HCT116 (cell line): ENCODE measurements around the gene AADAT. TPM values are rescaled to one million over a fixed set of nuclear protein-coding genes. Genes with fewer than 3 reads are reported as not detected.

Source experiments
- ATAC-seq: fragments of 200-7000 bp; cut with Tn5 transposase; 2 replicates; pipeline ENCODE4 v1.9.1; 2020; ENCODE audit warnings: mild to moderate bottlenecking, moderate library complexity
- BruUV-seq: library from RNA; stranded (reverse); fragments of 400-500 nt; replicated peaks from 2 replicates; lab custom pipeline; 2021; lab: Mats Ljungman, UMichigan
- CTCF ChIA-PET: fragments of 300-600 bp; sonication (Branson Sonifier 250); formaldehyde crosslinking; loops from one replicate; lab custom pipeline; 2021; ENCODE audit warnings: antibody characterized with exemption; lab: Charles Lee
- POLR2A ChIA-PET: fragments of 300-600, 350-600 bp; sonication (Branson Sonifier 250); formaldehyde crosslinking; loops from one replicate; lab custom pipeline; 2021; ENCODE audit warnings: antibody characterized with exemption; lab: Charles Lee
- RAD21 ChIA-PET, 2 experiments: fragments of 300-600 bp; sonication (Branson Sonifier 250); formaldehyde crosslinking; loops; one replicate each; lab custom pipeline; 2023; ENCODE audit warnings: low total read pairs in 2 of 2; ENCODE audit not compliant: uncharacterized antibody in 2 of 2, unreplicated experiment in 2 of 2, low non-redundant PET in 1 of 2; lab: Charles Lee
- DNase-seq: peaks from one replicate; pipeline ENCODE4 v3.0.0-alpha.2; 2010; ENCODE audit warnings: low read depth, low spot score
- H2AFZ ChIP-seq: fragments of 200-600 bp; shearing (Covaris generic), sonication (generic); 2 replicates; pipeline ENCODE4 v1.6.1; 2017; ENCODE audit warnings: low read depth, mixed run types, mixed read lengths, antibody characterized with exemption, low read length; ENCODE audit not compliant: poor library complexity, severe bottlenecking
- H3K27ac ChIP-seq: 2 replicates; pipeline ENCODE4 v1.5.1; 2012; ENCODE audit warnings: low read depth, low read length
- H3K27me3 ChIP-seq: fragments of 200-600 bp; sonication (generic); 2 replicates; pipeline ENCODE4 v1.6.1; 2016; ENCODE audit warnings: mixed run types, low read length, mixed read lengths; ENCODE audit not compliant: insufficient read depth
- H3K36me3 ChIP-seq, 2 experiments: fragments of 200-500 bp in 1 of 2; fragments of 200-600 bp in 1 of 2; sonication (Bioruptor generic) in 1 of 2; sonication (generic) in 1 of 2; 2 replicates each; pipeline versions ENCODE4 v1.5.1 to v1.6.1; 2014 to 2016; ENCODE audit warnings: low read length in 2 of 2, inconsistent platforms in 1 of 2, mixed read lengths in 1 of 2, mixed run types in 1 of 2; ENCODE audit not compliant: insufficient read depth in 2 of 2, control insufficient read depth in 1 of 2
- H3K4me1 ChIP-seq, 2 experiments: fragments of 200-600 bp in 1 of 2; sonication (generic) in 1 of 2; 2 replicates each; pipeline versions ENCODE4 v1.5.1 to v1.6.1; 2012 to 2017; ENCODE audit warnings: low read length in 2 of 2, inconsistent platforms in 1 of 2, mild to moderate bottlenecking in 1 of 2, mixed read lengths in 1 of 2, mixed run types in 1 of 2, moderate library complexity in 1 of 2; ENCODE audit not compliant: insufficient read depth in 2 of 2, control insufficient read depth in 1 of 2
- H3K4me2 ChIP-seq: fragments of 200-600 bp; sonication (generic); 2 replicates; pipeline ENCODE4 v1.6.1; 2017; ENCODE audit warnings: mixed run types, low read length, mixed read lengths
- H3K4me3 ChIP-seq, 2 experiments: fragments of 200-600 bp in 1 of 2; sonication (generic) in 1 of 2; replicated peaks in 1 of 2; 2 replicates each; pipeline ENCODE4 v1.5.1; 2011 to 2016; ENCODE audit warnings: low read length in 2 of 2, control low read depth in 1 of 2, low read depth in 1 of 2, mild to moderate bottlenecking in 1 of 2, mixed read lengths in 1 of 2, mixed run types in 1 of 2
- H3K79me2 ChIP-seq: fragments of 200-600 bp; sonication (generic); 2 replicates; pipeline ENCODE4 v1.6.1; 2017; ENCODE audit warnings: mild to moderate bottlenecking, mixed run types, low read length, moderate library complexity, mixed read lengths; ENCODE audit not compliant: insufficient read depth
- H3K9ac ChIP-seq: fragments of 200-600 bp; sonication (generic); 2 replicates; pipeline ENCODE4 v1.6.1; 2016; ENCODE audit warnings: low read length, mixed read lengths
- H3K9me2 ChIP-seq: fragments of 200-600 bp; sonication (generic), shearing (Covaris generic); 2 replicates; pipeline ENCODE4 v1.6.1; 2017; ENCODE audit warnings: mixed run types, mild to moderate bottlenecking, moderate library complexity; ENCODE audit not compliant: insufficient read depth
- H3K9me3 ChIP-seq, 2 experiments: fragments of 200-500 bp in 1 of 2; fragments of 200-600 bp in 1 of 2; sonication (Bioruptor generic) in 1 of 2; sonication (generic) in 1 of 2; 2 replicates each; pipeline ENCODE4 v1.6.1; 2014 to 2017; ENCODE audit warnings: low read length in 2 of 2, mixed read lengths in 2 of 2, inconsistent platforms in 1 of 2, low read depth in 1 of 2, mild to moderate bottlenecking in 1 of 2, mixed run types in 1 of 2, moderate library complexity in 1 of 2; ENCODE audit not compliant: control insufficient read depth in 1 of 2, insufficient read depth in 1 of 2
- H4K20me1 ChIP-seq: fragments of 200-600 bp; sonication (generic), shearing (Covaris generic); 2 replicates; pipeline ENCODE4 v1.6.1; 2017; ENCODE audit warnings: mixed run types, mild to moderate bottlenecking, moderate library complexity; ENCODE audit not compliant: insufficient read depth
- ATF3 ChIP-seq: IDR thresholded peaks from 2 replicates; pipeline ENCODE4 v1.6.1; 2012
- CBX3 ChIP-seq: IDR thresholded peaks from 2 replicates; pipeline ENCODE4 v1.6.1; 2012; ENCODE audit warnings: low read depth
- CEBPB ChIP-seq: IDR thresholded peaks from 2 replicates; pipeline ENCODE4 v1.6.1; 2012; ENCODE audit warnings: low read depth
- CTCF ChIP-seq, 3 experiments: fragments of 200-600 bp in 1 of 3; sonication (generic) in 1 of 3; IDR thresholded peaks in 2 of 3; conservative IDR thresholded peaks in 1 of 3; 2 replicates each; pipeline ENCODE4 v1.5.1; 2012 to 2017; ENCODE audit warnings: low read depth in 2 of 3, low read length in 2 of 3, antibody characterized with exemption in 1 of 3, borderline replicate concordance in 1 of 3, control low read depth in 1 of 3, mild to moderate bottlenecking in 1 of 3, mixed read lengths in 1 of 3, mixed run types in 1 of 3, moderate library complexity in 1 of 3; ENCODE audit not compliant: insufficient read depth in 1 of 3
- EZH2 ChIP-seq: fragments of 200-600 bp; sonication (generic); IDR thresholded peaks from 2 replicates; pipeline ENCODE4 v1.6.1; 2017; ENCODE audit warnings: antibody characterized with exemption, mixed run types
- EZH2phosphoT487 ChIP-seq: fragments of 200-600 bp; IDR thresholded peaks from 2 replicates; pipeline ENCODE4 v1.6.1; 2018; ENCODE audit warnings: antibody characterized with exemption, borderline replicate concordance
- POLR2AphosphoS5 ChIP-seq: IDR thresholded peaks from 2 replicates; pipeline ENCODE4 v1.6.1; 2011; ENCODE audit warnings: mild to moderate bottlenecking, low read depth, low read length, moderate library complexity
- SIN3A ChIP-seq: IDR thresholded peaks from 2 replicates; pipeline ENCODE4 v1.6.1; 2012; ENCODE audit warnings: low read depth
- TCF7L2 ChIP-seq: IDR thresholded peaks from 2 replicates; pipeline ENCODE4 v1.7.0; 2011; ENCODE audit warnings: borderline replicate concordance, inconsistent platforms; ENCODE audit not compliant: insufficient read depth, insufficient read length; ENCODE audit errors: extremely low read depth
- ZBTB33 ChIP-seq: IDR thresholded peaks from 2 replicates; pipeline ENCODE4 v1.6.1; 2011; ENCODE audit warnings: mild to moderate bottlenecking, low read length, moderate library complexity; ENCODE audit not compliant: insufficient replicate concordance; ENCODE audit errors: extremely low read depth
- ZFX ChIP-seq: fragments of 450-650 bp; IDR thresholded peaks from 2 replicates; pipeline ENCODE4 v1.6.1; 2017
- intact Hi-C: fragments of 100-400 bp; cut with micrococcal nuclease; formaldehyde crosslinking; loops from 2 replicates; pipeline ENCODE4 v1.10.0; 2022
- total RNA-seq: library from RNA; stranded (reverse); gene quantifications from one replicate; pipeline ENCODE4 v1.2.1, GENCODE V29; 2021; ENCODE audit not compliant: unreplicated experiment

AADAT gene
- total RNA-seq, 1 experiment from 2014 or later: 15.4 TPM

GRCh38 chr4:170040031-170040680 lies 49.6 kb downstream of the AADAT start:
- H4K20me1 ChIP-seq: no peaks in the 10 kb centered on the region
- TF ChIP-seq CTCF (IDR thresholded peaks at IDR 0.05 in 2 of 3, conservative IDR thresholded peaks at IDR 0.05 in 1 of 3; ENCODE audit: borderline replicate concordance in 1 of 3, insufficient read depth in 1 of 3, low read depth in 2 of 3, low read length in 2 of 3): no peak
- TF ChIP-seq ZBTB33: no peak
- TF ChIP-seq CBX3: no peak
- no peak for TF ChIP-seq EZH2
- TF ChIP-seq ATF3: no peak
- TF ChIP-seq TCF7L2: no peak
- TF ChIP-seq EZH2phosphoT487: no peak
- no peak for TF ChIP-seq POLR2AphosphoS5
- no peak for TF ChIP-seq SIN3A
- no peak for TF ChIP-seq CEBPB
- no peak for TF ChIP-seq ZFX
- ChIA-PET CTCF (interaction anchor here (1.2 kb wide), 1 partner anchor 230 kb away, joined by 3 read pairs; no protein-coding TSS in a partner anchor), RAD21 (no interaction called here), POLR2A (no interaction called here)
- no peak overlapping the region for H2AFZ ChIP-seq
- H3K79me2 ChIP-seq: no peaks in the 10 kb centered on the region
- no peaks in the 10 kb centered on the region for H3K27me3 ChIP-seq
- H3K4me1 ChIP-seq: no peaks in the 10 kb centered on the region
- no peak overlapping the region for H3K4me2 ChIP-seq
- no peaks in the 10 kb centered on the region for H3K36me3 ChIP-seq
- H3K9ac ChIP-seq: no peak overlapping the region
- intact Hi-C loops: no loop called here
- no peak overlapping the region for H3K4me3 ChIP-seq
- H3K27ac ChIP-seq: no peak overlapping the region
- no peaks in the 10 kb centered on the region for H3K9me3 ChIP-seq
- no TSS peak for BruUV-seq
- DNase-seq (no peak), ATAC-seq (no peak)
- H3K9me2 ChIP-seq: no peaks in the 10 kb centered on the region
